ENCODE results near the gene ELOVL4. TPM values are rescaled to one million over a fixed set of nuclear protein-coding genes. Genes with fewer than 3 reads are reported as not detected.

ELOVL4 gene
- total RNA-seq, result 1.5 TPM

DNA sequence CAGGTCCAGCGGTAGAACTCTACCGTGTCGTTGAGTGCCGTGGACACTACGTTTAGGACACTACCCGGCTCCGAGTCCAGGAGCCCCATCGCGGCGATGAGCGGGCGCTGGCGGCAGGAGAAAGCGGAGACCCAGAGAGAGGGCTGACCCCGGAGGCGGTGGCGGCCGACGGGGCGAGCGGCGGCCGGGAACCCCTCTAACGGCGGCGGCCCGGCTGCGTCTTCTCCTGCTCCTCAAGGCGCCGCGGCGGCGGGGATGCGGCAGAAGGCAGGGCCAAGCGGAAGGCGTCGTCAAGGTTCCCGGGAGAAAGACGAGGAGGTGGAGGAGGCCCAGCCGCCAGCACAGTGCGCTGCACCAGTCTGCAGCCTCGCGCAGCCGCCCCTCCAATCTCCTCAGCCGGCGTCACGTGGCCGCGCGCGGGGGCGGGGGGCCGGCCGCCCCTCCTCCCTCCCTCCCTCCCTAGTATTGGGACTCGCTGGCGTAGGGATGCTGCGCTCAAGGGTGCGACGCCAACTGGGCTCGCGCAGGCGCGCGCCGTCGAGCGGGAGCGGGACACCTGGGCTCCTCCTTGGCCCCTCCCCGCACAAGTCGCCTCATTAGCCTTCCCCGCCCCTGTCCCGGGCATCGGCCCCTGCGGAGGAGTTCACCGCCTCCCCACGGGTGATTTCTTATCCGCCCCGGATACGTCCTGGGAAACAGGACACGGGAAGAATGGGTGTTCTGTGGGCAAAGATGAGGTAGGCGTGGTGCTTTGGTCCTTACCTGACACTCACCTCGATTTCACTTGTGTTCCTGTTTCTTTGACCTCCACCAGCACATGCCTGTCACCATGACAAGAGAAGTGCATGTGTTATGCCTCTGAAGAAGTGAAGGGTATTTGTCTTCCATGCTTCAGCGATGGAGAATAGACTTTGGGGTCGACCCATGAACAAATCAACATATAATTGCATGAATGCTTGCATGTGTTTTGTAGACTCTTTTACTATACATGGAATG, at the start of gene ELOVL4:
Gene ELOVL4 (minus strand): TSS at position 363 of the 996 bp plus-strand sequence. CDS start 274 bp downstream, at position 89.
- peak; percentile 52 for DNase-seq (ENCODE audit: low spot score)

DNA sequence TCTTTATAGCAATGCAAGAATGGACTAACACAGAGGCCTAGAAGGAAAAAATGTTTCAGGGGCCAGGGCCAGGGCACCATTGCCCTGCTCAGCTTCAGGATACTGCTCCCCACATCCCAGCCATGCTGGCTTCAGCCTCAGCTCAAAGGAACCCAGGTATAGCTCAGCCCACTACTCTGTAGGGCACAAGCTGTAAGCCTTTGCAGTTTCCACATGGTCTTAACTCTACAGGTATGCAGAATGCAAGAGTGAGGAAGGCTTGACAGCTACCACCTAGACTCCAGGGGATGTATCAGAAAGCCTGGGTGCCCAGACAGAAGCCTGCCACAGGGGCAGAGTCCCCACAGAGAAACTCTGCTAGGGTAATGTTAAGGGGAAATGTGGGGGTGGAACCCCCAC, 46.6 kb upstream of the ELOVL4 start:
- no peak for DNase-seq (ENCODE audit: low spot score)

DNA sequence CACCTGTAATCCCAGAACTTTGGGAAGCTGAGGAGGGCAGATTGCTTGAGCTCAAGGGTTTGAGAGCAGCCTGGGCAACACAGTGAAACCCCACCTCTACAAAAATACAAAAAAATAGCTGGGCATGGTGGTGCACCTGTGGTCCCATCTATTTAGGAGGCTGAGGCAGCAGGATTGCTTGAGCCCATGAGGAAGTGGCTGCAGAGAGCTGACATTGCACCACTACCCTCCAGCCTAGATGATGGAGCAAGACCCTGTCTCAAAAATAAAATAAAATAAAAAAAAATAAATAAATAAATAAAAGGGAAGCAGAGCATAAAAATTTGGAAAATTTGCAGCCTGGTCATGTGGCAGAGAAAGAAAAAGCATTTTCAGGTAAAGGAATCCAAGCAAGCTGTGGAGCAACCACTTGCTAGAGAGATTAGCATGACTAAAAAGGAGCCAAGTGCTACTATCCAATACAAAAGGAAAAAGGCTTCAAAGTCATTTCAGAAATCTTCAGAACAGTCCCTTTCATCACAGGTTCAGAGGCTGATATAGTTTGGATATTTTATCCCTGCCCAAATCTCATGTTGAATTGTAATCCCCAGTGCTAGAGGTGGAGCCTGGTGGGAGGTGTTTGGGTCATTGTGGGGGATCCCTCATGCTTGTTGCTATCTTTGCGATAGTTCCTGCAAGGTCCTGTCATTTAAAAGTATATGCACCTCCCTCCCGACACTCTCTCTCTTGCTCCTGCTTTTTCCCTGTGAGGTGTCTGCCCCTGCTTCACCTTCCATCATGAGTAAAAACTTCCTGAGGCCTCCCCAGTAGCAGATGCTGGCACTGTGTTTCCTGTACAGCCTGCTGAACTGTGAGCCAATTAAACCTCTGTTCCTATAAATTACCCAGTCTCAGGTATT, 45.9 kb upstream of the ELOVL4 start:
- DNase-seq (ENCODE audit: low spot score), result no peak

DNA sequence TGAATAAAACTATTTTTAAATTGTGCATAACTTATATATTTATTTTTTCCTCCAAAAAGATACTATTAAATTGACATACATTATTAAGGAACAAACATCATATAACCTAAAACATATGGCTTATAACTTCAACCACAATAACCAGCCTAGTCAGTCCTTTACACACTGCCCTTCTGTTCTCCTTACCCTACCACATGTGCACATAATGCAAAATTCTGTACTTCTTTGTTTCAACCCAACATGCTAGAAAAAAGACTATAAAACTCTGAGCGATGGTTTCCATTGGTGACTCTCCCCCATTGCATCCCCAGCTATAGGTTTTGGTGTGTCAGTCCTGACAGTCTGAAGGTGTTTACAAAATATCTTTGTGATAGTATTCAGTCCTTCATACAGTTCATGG, 42.3 kb upstream of the ELOVL4 start:
- DNase-seq (ENCODE audit: low spot score), result no peak

DNA sequence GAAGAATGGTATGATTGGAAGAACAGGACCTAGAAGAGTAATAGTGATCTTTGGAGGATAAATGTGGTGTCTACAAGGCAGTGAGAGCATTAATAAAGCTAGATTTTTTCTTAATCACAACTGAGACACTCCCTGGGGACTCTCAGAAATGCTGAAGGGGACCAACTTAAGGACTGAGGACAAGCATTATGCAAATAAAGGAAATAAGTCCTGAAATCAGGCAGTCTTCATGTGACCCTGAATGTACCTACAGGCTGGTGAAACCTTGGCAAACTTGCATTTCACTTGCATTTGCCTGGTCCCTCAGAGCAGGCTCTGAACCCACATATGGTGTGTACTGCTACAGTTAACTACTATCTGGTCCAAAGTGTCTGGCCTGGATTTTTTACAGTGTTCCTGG, 37.8 kb upstream of the ELOVL4 start:
- no peak for DNase-seq (ENCODE audit: low spot score)

DNA sequence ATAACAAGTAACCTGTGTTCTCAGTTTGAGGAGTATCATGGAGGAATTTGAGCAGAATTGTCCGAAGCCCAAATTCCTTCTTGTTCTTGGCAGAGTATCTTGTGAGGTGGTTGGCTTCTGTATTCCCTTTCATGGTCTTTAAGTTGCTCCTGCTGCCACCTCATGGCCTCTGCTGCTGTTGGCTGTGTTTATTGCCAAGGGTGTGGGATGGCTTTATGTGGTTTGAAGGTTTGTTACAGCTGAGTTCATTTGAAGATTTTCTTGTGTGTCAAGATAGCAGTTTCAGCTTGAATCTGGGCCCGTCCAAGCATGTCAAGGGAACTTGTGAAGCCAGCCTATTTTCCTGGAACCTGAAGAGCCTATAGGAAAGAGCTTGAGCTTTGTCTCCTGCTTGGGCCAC, 36.9 kb upstream of the ELOVL4 start:
- DNase-seq (ENCODE audit: low spot score), result no peak

DNA sequence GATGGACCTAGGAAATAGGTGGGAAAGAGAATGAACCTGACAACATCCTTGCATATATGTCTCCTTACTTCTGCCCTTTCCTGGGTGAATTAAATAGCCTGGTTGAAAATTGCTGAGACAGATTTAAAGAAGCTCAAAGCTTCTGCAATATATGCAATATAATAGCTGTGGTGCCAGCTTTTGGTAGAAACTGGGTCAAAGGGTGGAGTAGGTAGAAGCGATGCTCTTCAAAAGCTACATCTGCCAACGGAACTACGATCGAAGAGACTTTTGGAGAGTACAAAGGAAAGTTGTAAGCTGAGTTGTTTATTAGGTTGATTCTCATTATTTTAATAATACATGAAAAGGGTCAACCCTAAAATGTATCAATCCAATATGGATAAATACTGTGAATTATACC, 34.3 kb upstream of the ELOVL4 start:
- no peak for DNase-seq (ENCODE audit: low spot score)

DNA sequence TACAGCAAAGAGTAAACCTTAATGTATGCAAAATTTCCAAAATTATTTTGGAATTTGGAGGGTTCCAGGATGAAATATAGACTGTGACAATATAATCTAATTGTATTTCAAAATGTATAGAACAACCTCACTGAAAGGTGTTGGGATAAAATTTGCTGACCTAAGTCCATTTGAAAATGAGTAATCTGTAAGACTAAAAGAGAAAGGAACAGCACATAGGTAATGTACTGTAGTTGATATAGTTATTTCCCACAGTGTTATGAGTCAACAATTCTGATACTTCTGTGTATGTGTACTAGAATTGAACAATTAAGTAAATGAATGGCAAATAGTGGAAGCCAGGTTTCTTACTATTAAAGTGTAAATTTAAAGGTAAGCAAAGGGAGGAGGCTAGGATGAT, 23.8 kb upstream of the ELOVL4 start:
- DNase-seq (ENCODE audit: low spot score), result no peak

DNA sequence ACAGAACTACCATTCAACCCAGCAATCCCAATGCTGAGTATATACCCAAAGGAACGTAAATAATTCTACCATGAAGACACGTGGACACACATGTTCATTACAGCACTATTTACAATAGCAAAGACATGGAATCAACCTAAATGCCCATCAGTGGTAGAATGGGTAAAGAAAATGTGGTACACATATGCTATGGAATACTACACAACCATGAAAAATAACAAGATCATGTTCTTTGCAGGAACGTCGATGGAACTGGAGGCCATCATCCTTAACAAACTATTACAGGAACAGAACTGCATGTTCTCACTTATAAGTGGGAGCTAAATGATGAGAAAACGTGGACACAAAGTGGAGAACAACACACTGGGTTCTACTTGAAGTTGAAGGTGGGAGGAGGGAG, 22.4 kb upstream of the ELOVL4 start:
- DNase-seq (ENCODE audit: low spot score), result no peak

DNA sequence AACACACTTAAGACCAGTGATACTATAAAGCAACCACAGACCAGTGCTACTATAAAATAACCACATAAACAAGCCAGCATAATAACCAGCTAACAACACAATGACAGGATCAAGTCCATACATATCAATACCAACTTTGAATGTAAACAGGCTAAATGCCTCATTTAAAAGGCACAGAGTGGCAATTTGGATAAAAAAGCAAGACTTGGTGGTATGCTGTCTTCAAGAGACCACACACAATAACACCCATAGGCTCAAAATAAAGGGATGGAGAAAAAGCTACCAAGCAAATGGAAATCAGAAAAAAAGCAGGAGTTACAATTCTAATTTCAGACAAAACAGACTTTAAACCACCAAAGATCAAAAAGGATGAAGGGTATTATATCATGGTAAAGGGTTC, 19.8 kb upstream of the ELOVL4 start:
- DNase-seq (ENCODE audit: low spot score), result no peak

DNA sequence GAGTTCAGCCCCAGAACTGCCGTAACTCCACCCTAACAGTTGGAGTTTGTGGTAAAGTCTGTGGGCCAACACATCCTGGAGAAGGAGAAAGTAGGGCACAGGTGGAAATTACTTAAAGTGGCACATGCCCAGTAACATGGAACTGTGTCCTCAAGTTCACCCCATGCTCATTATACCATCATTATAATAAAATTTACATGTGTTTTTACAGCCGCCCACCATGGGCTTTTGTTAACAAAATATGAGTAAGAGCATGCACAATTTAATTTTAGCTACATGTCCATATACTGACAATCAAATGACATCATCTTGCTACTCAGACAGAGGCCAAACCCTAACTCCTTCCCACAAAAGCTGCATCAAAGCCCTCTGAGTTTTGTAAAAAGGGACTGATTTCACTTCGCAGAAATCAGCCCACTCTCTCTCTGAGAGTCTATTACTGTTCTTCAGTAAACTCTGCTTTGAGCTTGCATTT, 17.3 kb upstream of the ELOVL4 start:
- no peak for DNase-seq (ENCODE audit: low spot score)

DNA sequence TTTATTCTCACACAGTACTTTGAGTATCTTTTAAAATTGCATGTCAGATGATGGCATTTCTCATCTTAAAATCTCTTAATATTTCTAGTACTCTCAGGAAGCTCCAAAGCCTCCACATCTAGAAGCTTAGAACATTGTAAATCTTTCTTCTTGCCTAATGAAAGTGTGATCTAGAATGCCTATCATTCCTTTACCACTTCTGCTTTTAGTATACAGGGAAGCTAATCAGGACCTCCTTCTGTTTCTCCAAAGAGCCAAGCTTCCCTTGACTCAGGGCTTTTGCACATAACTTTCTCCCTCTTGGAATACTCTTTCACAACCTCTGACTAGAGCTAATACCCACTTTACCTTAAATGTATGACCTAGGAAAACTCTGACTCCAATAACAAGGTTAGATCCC, 7.5 kb upstream of the ELOVL4 start:
- DNase-seq (ENCODE audit: low spot score), result no peak

DNA sequence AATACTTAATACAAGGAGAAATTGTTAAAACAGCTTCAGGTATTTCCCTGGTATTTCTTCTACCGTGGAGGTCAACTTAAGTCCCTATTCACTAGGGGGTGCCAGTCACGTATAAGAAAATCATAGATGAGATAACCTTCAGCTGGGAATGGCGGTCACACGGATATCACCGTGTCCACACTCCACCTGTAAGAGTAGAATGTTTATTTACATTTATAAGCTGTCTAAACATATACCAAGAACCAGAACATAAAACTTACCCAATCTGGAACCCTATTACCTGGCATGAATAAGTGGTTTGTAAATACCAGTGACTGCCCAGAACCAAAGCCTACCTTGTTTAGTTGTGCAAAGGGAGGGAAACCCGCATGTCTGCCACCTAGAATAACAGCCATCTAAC, 1.9 kb upstream of the ELOVL4 start:
- peak; percentile 42 for DNase-seq (ENCODE audit: low spot score)

DNA sequence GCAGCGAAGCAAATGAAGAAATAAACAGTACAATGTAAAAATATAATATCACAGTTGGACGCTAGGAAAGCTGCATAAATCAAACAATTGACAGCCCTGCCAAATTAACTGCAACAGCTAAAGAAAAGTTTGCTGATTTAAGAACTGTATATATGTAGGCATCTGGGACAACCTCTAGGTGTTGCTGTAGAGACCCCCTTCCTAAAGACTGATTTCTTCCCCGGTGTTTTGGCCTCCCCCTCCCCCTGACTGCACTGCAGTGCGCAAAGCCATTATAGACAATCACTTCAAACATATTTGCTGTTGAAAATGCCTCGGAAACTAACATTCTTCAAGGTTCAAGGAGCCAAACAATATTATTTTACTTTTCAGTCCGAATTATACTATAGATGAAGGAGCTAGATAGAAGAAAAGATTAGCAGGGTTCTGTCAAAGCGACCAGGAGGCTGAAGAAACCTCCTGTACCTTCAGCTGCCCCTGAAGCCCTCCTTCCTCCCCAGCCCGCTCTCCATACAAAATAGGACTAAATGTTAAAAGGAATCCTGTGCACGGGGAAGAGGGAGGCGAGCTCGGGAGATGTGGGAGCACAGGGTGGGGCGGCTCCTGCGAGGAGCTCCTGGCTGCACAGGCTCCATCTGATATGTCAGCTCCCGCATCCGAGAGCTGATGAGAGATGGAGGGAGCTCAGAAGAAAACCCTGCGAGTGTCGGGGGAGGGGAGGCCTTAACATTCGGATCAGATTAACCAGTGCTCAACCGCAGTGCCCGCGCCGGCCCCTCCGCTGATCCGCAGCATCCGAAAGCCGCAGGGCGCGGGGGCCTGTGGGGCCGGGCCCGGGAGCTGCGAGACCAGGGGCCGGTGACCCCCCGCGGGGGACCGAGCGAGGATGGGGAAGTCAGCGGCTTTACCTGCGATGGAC, 822 bp downstream of the ELOVL4 start:
- DNase-seq (ENCODE audit: low spot score), result no peak

DNA sequence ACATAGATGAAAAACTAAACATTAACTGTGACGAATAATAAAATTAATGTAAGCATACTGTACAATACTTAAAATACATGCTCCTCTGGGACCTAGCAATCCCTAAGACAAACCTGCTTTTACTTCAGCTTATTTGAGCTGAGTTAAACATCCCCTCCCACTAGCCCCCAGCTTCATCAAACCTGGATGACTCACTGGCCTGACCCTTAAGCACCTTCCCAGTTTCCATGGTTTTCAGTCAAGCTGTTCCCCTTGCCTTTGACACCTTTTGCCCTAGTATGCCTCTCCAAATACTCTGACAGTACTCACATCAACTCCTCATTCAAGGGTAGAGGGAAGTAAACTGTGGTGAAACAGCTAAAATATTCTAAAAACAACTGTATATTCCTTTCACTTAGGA, 4.2 kb downstream of the ELOVL4 start:
- no peak for DNase-seq (ENCODE audit: low spot score)

DNA sequence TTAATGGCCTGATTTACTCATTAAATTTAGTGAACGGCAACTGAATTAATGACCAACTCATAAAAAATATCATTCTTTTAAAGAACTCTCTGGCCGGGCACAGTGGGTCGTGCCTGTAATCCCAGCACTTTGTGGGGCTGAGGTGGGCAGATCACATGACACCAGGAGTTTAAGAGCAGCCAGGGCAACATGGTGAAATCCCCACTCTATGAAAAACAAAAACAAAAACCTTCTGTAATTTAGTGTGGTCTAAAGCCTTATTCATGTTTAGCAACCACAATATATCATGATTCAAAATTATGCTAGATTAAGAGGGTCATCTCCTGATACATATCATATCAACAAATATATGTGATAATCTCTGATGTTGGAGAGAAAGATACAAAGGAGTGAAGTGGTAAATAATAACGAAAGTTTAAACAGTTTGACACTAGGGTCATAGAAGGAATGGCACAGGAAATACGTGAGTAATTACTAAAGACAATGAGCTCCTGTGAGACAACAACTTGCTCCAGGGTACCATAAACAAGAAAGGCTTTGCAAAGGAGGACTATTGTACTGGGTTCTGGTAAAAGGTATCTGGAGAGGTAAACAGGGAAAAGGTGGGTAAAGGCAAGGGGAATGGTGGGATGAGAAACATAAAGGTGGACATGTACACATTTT, 5.7 kb downstream of the ELOVL4 start:
- DNase-seq (ENCODE audit: low spot score), result no peak

DNA sequence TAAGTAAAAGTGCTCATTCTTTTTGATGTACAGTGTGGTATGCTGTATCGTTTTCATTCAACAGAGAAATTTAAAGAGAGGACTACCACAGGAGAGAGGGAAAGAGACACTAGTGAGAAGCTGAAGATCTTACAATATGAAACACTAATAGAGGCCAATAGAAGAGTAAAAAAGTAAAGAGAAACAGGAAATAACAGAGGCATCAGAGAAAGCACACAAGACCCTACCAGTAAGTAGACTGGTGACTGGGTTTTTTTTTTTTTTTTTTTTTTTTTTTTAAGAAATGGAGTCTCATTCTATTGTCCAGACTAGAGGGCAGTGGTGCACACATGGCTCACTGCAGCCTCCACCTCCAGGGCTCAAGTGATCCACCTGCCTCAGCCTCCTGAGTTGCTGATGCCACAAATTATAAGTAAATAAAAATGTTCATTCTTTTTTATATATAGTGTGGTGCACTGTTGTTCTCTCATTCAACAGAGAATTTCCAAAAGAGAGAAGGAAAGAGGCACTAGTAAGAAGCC, 18.8 kb downstream of the ELOVL4 start:
- DNase-seq (ENCODE audit: low spot score), result no peak

DNA sequence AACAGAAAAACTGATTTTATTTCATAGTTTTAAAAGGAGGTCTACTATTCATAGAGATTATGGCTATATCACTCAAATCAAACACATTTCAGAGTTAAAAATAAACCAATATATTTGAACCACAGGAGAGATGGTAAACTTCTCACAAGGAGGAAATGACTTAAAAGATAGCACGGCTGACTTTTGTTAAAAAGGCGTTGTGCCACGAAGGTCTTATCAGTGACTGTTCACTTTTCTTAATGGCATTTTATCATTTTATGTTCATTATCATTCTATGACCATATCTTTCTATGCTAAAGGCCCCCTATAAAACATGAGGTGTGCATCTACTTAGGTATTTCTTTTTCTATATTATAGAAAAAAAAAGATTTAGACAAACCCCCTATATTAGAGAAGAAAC, 19.6 kb downstream of the ELOVL4 start:
- DNase-seq (ENCODE audit: low spot score), result no peak

DNA sequence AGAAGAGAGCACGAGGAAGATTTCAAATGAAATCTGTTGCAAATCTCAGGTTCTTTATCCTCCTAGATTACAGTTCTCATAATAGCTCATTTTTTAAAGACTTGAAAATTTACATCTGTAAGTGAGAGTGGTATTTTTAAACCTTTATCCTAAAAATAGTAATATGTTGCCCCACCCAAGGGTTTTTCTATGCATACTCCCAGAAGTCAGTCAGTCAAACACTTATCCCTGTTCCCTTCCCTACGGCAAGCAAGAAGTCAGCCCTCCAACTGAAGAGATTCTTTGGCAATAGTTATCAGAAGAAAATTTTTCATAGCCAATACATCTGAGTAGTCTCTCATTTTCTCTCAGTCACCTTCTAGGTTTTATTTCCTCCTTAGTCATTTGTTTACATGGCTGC, 24.1 kb downstream of the ELOVL4 start:
- no peak for DNase-seq (ENCODE audit: low spot score)

DNA sequence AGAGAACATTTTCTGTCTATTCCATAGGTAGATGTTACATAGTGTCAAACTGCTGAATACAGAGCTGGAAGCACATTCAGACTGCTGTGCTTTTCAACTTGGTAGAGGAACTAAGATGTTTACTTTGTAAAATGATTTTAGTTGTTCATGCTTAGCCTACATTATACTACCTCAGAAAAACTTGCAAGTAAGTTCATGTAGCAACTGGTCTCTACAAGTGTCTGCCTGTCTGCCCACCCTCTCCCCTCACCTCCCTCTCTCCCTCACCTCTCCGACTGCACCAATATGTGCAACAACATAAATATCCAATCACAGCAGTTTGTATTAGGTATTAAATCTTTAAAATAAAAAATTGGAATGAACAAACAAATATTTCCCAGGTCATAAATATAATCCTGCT, 25.3 kb downstream of the ELOVL4 start:
- DNase-seq (ENCODE audit: low spot score), result no peak

DNA sequence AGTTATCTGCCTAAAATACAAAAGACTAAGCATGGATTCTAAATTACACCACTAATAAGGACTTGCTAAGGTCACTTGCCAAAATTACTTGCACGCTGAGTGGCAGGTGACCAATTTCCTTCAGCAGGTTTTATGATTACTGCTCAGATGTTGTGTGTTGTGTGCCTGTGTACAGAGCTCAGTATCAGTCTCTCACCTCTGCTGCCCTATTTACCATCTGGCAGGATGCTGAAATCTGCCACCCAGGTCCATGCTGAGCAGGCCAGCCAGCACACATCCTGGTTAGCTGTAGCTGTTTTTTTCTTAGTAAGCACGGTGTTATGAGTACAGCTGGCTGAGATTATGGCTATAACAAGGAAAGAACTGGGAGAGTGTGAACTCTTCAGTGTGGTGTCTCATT, 34.0 kb downstream of the ELOVL4 start:
- DNase-seq (ENCODE audit: low spot score), result no peak

Measured in mucosa of gallbladder (tissue), 1 donor.